ENCODE results near the gene DHTKD1.

- TF ChIP-seq CTCF (conservative IDR thresholded peaks at IDR 0.05; ENCODE audit: low read length) (no peak), EZH2phosphoT487 (IDR thresholded peaks at IDR 0.05; ENCODE audit: borderline replicate concordance) (no peak)
Observed at GRCh38 chr10:12051241-12051640, 17.5 kb upstream of the DHTKD1 start.
